RCC 7860 (cell line): ENCODE measurements around the gene TAF4B.
"Not testable (repeated sequence)": the region's sequence is repeated elsewhere in the genome, so short reads cannot be mapped to it uniquely, and the experiment has no call there.

ENCODE experiments used
- DNase-seq: peaks from one replicate; pipeline ENCODE4 v3.0.0-alpha.2; 2015; ENCODE audit warnings: low spot score
- FAIRE-seq: peaks from 2 replicates; lab custom pipeline; 2012; peaks lifted over from hg19 to GRCh38; lab: Jason Lieb, UNC

Gene TAF4B

DNA sequence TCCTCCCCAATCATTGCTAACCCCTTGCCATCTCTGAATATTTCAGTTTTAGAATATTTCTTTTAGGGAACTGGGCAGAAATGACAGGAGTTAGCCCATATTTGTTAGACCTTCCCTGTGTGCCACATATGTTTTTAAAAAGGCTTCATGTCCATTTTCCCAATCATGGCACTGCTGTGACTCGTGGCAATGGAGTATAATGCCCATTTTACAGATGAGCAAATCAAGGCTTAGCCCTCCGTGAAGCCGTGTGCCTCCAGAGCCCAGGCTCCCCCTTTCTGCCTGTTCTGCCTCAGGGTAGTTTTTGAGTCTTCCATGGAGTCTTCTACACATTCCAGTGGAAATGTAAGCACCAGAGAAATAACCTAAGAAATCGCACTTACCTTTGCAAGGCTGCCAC, 192.0 kb downstream of the TAF4B start:
- no peak for FAIRE-seq

DNA sequence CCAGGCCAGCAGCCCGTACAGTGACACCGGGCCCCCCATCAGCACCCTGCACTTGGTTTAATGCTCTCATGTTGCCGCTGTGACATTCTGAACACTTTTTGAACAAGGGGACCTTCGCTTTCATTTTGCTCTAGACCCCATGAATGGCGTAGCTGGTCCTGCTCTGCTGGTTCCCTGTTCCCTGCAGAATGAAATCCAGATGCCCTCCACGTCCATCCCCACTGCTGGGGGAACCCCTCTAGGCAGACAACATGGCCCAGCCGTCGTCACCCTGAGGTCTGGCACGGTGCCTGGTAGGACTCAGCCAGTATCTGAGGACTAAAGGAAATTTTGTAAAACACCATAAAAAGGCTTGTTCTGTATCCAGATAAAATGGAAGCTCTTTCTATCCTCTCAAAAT, 193.5 kb downstream of the TAF4B start:
- FAIRE-seq, result no peak
- no peak for DNase-seq

More for the DNA sequence above, 192.0 kb downstream of the TAF4B start:
- DNase-seq, result no peak

DNA sequence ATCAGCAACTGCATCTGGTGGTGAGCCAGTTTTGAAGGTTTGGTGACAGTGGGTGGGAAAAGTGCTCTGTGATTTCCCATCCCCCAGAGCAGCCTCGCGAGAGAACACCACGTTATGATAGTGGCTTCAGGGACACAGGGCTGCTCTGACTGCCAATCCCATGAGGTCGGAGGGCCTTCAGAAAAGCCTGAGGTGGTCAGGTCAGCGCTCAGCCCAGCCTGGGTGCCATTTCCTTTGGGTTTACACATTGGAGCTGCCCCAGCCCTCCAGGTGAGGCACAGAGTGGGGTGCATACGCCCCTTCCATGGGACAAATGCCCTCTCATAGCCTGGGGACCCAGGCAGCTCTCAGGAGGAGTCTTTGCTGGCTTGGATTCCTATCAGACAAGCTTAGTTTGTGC, 195.3 kb downstream of the TAF4B start:
- FAIRE-seq, result no peak
- no peak for DNase-seq

DNA sequence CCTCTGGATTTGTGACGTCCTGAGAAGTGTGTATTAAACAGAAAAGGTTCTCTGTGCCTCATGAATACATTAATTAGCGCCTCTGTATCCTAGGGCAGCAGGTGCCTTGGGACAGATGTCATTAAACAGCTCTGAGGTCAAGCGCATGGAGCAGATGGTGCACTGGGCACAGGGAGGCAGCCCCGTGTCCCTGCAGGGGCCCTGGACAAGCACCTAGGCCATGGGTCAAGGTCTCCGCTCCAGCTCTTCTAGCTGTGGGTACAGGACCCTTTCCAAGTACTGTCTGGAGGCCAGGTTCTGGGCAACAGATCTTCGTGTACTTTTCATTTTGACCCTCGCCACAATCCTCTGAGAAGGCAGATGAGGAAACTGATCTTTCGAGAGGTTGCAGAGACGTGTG, 195.7 kb downstream of the TAF4B start:
- FAIRE-seq, result no peak
- DNase-seq, result no peak

DNA sequence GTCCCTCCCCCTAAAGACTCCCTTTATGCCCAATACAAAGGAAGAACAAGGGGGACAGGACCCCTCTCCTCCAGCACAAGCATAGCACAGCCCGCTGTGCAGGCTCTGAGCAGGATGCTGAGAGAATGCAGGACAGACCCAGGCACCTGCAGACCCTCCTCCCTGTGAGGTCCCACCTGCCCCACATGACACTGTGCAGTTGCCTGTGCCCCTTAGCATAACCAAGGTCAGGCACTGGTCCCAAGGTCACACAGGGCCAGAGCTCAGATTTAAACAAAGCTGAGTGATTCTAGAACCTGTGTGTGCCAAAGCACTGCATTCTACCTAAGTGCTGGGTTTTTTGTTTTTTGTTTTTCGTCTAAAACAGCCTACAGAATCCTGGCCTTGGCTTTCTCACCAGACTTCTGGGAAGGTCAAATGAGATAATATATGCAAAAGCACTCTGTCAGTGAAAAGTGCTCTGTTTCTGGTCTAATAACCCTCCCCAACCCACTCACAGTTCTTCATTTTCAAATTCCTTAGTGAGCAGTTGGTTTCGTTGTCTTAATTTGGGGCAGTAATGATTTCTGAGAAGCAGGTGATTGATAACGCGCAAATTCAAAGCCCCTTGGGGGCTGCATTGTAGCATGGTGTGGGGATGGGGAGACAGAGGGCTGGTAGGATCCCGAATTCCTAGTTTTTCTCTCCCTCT, 196.4 kb downstream of the TAF4B start:
- DNase-seq (no peak), FAIRE-seq (no peak)

DNA sequence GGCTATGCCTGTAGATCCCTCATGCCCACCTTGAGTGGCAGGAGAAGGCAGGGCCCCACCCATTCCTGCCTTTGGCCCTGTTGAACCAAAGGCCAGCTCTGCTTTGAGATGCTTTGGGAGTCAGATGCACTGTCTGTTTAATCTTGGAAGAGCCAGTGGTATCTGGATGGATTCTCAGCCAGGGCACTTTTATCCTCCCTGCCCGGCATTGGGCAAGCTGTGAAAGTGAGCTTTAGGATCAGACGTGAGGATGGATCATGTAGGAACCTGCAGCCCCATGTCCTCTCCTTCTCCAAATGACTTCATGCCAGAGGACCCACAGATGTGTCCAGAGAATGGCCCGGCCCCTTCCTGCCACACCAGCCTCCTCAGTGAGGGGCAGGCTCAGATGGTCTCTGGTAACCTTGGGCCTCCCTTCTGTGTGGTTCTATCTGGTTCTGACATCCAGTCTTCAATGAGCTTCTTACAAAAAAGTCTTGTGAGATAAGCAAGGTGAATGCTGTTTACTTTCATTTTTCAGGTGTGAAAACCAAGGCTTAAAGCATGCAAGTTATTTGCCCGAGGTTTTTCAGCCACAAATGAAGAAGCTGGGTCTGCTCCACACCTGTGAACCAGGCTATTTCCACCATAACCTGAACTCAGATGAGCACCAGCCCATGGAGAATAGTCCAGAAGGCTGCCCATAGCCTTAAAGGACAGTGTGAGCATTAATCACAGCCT, 198.3 kb downstream of the TAF4B start:
- FAIRE-seq (no peak), DNase-seq (no peak)

DNA sequence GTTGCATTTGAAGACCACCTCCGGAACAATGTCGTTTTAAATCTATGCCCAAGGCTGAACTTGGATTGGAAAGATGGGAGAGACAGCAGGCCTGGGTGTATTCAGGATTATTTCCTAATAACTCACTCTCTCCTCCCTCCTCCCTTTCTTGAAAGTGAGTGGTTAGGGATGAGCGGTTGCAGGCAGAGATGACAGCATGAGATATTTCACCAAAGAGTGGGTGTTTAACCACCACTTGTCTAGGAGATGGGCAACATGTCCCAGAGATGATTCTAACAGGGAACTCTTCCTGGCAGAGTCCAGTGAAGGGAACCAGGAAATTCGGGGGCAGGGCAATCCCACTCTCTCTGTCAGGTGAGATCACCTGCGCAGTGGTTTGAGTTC, 198.9 kb downstream of the TAF4B start:
- FAIRE-seq (peak; percentile 78), DNase-seq (peak; percentile 51)

DNA sequence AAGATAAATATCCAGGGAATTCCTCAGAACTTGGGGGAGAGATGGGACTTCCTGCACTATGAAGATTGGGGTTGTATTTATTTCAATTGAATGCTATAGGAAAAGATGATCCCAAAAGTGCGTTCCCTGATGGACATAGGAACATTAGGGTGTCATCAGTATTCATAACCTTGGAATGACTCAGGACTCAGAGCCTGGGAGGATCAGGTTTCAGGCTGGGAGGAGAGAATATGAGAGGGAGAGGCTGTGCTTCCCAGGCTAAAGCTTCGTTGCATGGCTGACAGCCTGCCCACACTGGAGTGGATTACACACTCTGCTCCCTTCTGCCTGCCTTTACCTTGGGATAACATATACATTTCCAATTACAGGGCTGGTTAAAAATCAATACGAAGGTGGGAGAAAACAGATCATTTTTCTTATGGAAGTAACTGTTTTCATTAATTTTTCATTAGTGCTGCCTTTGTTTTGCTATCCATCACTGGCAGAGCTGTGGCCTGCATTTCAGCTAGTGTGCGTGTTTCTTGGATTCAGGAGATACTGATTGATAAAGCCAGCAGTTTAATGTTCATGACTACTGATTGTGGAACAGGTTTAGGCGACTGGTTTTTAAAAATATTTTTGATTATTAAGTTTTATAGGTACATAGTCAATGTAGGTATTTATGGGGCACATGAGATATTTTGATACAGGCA, 203.4 kb downstream of the TAF4B start:
- FAIRE-seq (peak; percentile 78), DNase-seq (peak; percentile 54)

DNA sequence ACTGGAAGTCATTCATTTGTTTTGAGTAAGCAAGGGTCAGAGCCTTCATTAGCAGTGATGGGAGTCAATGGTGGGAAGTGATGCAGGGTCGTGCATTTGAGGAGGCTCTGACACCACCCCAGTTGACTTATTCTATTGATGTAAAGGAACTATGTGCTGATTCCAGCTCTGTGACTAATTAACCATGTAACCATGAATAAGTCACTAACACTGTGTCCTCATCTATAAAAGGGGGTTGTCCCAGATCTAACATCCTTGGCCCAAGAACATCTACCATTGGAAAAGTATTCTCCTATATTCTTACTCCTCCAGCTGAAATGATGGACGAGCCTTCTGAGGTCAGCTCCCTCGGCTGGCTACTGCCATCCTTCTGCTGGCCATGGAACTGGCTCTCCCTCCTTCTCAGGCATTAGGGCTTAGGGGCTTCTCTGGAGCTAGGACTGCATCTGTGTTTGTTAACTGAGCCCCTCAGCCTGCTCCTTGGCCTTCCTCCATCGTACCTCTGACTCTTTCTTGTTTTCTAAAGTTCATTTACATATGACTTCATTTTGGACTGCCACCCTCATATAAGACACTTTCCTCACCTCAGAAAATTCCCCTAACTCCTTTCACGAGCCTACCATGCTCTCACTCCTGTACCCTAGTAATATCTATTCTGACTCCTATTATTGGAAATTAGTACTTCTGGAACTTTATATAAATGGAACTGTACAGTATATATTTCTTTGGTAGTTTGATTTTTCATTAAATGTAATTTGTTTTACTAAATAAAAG, 206.6 kb downstream of the TAF4B start:
- FAIRE-seq (no peak), DNase-seq (no peak)

DNA sequence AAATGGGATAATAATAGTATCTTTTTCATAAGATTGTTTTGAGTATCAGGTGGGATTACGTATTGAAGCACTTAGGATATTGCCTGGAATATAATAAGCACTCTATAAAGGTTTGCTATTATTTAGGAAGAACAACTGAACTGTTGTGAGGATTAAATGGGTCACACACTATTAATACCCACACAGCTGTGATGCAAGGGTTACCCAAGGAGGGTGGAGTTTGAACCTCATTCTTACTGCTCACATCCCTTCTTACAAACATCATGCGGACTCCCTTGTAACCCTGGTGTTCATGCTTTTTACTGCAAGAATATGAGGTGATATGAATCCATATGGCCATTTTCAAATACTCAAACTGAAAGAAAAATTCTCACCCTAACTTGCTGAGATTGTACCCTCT, 208.6 kb downstream of the TAF4B start:
- no peak for DNase-seq
- no peak for FAIRE-seq

DNA sequence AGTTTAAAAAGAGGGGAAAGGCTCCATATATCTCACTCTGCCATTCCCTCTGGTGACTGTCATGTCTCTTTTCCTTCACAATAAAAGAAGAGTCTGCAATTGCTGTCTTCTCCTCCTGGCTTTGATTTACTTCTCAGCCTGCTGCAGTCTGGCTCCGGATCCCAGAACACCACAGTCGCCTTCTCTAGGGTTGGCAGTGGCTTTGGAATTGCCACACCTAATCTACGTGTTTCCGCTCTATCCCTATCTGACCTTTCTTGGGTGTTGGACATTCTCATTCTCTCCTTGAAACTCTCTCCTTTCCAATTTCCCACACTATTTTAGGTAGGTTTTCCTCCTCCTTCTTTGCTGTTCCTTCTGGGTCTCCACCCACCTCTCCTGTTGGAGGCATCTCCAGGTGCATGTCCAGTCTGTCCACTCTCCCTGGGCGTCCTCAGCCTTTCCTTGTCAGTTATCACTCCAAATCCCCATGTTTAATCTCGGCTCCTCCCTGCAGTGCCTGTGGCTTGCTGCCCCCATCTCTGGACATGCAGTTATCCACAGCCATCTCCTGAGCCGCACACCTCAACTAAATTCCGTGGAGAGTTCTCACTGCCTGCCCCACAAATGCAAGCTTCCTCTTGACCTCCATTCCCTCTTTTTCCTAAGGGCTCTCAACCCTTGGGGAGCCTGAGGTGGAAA, 209.3 kb downstream of the TAF4B start:
- DNase-seq (no peak), FAIRE-seq (no peak)

DNA sequence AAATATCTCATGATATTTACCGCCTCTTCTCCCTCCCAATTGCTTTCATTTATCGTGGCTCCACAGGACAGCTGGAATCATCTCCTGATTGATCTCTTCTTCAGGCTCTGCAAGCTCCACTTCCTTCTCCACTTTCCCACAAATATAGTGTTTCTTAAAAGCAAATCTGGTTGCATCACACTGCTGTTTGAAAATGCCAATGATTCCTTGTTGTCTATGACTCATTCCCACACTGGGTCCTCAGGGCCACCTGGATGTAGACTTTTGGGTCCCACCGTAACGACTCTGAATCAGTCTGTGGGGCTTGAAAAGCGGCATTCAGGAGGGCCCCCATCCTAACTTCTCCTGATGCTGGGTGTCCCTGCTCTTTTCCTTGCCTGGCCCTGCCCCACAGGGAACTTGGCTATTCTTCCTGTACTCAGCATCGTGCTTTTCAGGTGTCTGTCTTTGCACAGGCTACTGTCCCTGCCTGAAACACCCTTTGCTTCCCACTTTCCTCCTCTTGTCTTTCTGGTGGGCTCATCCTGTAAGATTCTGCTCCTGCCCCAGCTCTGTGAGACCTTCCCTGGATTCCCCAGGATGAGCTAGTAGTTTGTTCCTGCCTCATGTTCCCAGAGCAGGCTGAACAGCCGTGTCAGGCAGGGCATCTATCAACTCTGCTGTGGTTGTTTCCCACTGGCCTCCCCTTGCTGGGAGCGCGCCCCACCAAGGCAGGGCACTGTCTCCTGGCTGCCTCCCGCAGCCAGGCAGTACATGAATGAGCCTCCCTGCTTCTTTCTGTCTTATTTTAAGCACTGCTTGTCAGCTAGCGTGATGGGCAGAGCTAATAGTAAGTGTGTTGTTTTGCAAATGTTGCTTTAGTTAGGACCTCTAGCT, 210.2 kb downstream of the TAF4B start:
- DNase-seq, result no peak
- FAIRE-seq, result no peak

DNA sequence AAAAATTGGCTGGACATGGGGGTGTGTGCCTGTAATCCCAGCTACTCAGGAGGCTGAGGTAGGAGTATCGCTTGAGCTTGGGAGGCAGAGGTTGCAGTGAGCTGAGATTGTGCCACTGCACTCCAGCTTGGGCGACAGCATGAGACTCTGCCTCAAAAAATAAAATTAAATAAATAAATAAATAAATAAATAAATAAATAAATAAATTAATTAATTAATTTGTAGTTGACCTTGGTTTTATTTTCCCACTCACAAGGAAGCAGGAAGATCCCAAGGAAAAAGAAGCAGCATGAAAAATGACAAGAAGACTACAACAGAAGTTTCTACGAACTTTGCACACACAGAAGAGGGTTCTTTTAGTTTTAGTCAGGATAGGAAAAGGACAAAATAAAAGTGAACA, 211.4 kb downstream of the TAF4B start:
- not testable (repeated sequence) for FAIRE-seq, DNase-seq

DNA sequence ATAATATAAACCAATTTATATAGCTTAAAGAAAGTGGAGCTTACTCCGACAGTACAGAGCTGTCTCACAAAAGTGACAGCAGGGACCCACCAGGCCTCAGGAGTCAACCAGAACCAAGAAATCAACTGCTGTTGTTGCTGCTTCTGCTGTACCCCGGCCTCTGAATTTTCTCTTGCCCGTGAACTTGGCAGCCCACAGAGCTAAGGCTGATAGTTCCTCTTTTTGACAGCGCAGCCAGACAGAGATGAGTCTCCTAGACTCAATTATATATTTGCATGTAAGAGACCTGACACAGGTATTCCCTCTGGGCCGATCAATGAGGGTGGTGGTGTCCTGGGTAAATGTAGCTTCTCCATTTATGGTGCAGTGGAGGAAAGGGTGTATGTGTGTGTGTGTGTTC, 212.7 kb downstream of the TAF4B start:
- FAIRE-seq (no peak), DNase-seq (no peak)

DNA sequence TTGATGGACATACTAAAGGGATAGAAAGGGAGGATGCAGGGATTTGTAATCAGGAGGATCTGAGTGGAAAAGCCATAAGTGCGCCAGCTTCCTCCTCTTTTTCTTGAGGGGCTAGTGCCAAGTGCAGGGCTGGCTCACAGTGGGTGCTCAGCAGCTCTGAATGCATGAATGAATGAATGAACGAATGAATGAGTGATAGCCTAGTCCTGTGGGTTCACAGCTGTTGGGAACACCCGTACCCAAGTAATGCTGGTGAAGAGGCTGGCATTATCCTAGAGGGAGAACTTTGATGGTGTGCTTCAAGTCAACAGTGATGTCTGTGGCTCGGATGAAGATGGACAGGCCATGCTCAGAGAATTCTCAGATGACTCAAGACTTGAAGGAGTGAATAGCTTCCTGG, 213.3 kb downstream of the TAF4B start:
- FAIRE-seq (no peak), DNase-seq (no peak)

DNA sequence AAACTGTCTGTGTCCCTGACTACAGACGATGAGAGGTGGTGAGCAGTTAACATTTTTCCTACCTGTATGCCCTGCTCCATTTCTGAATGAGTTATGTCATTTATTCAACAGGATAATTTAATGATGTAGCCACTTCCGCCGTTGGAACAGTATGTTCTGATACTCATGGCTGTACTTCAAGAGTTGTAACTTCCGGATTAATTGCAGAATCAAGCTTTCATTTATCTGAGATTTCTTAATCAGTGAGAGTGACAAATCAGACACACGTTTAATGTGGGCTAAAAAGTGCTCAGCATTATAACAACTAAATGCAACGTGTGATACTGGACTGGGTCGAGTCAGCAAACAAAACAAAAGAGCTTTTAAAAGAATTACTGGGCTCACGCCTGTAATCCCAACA, 214.4 kb downstream of the TAF4B start:
- DNase-seq (no peak), FAIRE-seq (no peak)
